Brain pericyte (primary cell): ENCODE results near the gene EPS15.
"Not testable (repeated sequence)": the region's sequence is repeated elsewhere in the genome, so short reads cannot be mapped to it uniquely, and the experiment has no call there.

Experiments
- DNase-seq: peaks from one replicate; pipeline ENCODE4 v3.0.0-alpha.2; 2012; ENCODE audit warnings: low read depth, low spot score

The EPS15 gene

GRCh38 chr1:51515312-51515960, 3.6 kb downstream of the EPS15 start:
- DNase-seq, result no peak

GRCh38 chr1:51514733-51515132, 4.3 kb downstream of the EPS15 start:
- no peak for DNase-seq

DNA sequence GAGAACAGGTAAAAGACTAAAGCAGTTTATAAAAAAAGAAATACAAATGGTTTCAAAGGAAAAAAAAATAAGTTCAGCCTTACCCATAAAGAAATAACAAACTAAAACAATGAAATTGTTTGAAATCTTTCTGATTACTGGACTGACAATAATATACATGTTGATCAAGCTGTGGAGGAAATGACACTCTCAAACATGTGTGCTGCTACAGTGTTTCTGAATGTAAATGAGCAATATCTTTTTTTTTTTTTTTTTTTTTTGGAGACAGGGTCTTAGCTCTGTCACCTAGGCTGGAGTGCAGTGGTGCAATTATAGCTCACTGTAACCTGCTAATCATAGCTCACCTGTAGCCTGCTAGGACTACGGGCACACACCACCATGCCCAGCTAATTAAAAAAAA, 6.5 kb downstream of the EPS15 start:
- no peak for DNase-seq

DNA sequence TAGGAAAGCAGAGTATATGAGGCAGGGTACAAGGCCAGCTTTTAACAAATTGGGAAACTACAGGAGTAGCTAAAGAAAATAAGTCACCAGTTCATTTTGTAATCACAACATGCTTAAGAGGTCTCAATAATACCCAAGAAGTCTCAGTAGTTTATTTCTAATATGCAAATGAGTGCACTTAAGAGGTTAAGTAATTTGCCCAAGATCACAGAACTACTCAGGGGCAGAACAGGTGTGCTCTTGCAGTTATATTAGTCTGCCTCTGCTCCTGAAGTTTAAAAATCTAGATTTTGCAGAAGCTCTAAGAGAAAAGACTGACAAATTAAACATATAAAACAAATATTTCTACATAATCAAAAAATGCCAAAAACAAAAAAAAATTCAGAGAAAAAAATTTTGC, 6.9 kb downstream of the EPS15 start:
- no peak for DNase-seq

GRCh38 chr1:51509773-51510172, 9.3 kb downstream of the EPS15 start:
- DNase-seq, result no peak

- DNase-seq, result no peak
Observed at GRCh38 chr1:51506537-51506936, 12.5 kb downstream of the EPS15 start.

DNA sequence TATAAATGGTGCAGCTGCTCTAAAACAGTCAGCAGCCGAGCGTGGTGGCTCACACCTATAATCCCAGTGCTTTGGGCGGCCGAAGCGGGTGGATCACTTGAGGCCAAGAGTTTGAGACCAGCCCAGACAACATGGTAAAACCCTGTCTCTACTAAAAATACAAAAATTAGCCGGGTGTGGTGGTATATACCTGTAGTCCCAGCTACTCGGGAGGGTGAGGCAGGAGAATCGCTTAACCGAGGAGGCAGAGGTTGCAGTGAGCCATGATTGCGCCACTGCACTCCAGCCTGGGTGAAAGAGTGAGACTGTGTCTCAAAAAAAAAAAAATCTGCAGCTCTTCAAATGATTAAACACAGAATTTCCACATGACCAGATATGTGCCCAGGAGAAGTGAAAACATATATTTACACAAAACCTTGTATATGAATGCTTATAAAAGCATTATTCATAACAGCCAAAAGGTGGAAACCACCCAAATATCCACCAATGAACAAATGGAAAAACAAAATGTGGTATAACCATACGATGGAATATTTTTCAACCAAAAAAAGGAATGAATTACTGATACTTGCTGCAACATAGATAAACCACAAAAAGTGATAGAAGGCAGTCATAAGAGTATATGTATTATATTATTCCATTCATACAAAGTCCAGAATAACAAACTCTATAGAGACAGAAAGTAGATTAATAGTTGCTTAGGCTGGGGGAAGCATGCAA, 14.1 kb downstream of the EPS15 start:
- no peak for DNase-seq

DNA sequence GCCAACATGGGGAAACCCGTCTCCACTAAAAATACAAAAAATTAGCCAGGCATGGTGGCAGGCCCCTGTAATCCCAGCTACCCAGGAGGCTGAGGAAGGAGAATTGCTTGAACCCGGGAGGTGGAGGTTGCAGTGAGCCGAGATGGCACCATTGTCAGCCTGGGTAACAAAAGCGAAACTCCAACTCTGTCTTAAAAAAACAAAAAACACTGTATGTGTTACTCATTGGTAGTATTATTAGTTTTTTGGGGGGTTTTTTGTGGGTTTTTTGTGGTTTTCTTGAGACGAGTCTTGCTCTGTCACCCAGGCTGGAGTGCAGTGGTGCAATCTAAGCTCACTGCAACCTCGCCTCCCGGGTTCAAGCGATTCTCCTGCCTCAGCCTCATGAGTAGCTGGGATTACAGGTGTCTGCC, 17.8 kb downstream of the EPS15 start:
- not testable (repeated sequence) for DNase-seq

GRCh38 chr1:51499694-51500093, 19.4 kb downstream of the EPS15 start:
- DNase-seq, result no peak

- DNase-seq, result no peak
Observed at GRCh38 chr1:51498924-51499323, 20.1 kb downstream of the EPS15 start.

- no peak for DNase-seq
Observed at GRCh38 chr1:51497340-51497739, 21.7 kb downstream of the EPS15 start.

- no peak for DNase-seq
Observed at GRCh38 chr1:51494138-51494830, 24.8 kb downstream of the EPS15 start.

GRCh38 chr1:51491166-51491981, 27.7 kb downstream of the EPS15 start:
- no peak for DNase-seq

GRCh38 chr1:51489472-51489871, 29.6 kb downstream of the EPS15 start:
- DNase-seq, result no peak

DNA sequence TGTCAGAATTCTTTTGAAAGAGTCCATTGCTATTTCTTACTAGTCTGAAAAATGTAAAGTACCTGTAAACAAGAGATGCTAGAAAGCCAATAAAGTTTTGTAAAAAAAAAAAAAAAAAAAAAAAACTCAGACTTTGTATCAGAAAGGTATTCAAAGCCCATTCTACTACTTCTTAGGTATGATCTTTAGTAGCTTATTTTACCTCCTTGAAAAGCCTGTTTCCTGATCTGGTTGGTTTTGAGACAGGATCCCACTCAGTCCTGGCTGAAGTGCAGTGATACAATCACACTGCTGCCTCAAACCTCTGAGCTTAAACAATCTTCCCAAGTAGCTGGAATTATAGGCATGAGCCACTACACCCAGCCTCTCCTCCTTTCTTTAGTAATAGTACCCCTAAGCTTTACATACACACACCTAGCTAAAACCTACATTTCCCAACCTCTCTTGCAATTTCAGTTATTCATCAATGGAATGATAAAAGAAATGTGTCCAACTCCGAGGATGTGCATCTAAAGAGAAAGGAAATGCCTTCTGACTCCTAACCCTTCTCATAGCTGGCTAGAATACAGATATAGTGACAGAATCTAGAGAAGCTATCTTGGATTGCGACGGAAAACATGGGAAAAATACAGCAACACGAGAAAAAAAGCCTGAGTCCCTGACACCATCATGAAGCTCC, 30.6 kb downstream of the EPS15 start:
- DNase-seq, result no peak

DNA sequence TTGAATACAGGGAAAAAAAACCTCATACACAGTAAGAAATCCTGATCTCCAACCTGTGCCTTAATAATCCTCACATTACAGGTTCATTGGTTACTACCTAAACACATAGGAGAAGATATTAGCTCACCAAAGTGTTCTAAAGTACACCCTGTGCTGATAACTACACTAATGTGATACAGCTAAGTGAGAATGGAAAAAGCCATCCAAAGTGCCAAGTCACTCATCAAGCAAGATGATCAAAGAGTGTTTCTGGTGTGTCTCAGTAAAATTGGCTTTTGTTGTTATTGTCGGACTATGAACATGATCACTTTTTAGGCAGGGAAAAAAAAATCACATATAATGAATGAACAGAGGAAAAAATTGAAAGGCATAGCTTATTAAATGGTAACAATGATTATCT, 31.4 kb downstream of the EPS15 start:
- DNase-seq, result no peak

DNA sequence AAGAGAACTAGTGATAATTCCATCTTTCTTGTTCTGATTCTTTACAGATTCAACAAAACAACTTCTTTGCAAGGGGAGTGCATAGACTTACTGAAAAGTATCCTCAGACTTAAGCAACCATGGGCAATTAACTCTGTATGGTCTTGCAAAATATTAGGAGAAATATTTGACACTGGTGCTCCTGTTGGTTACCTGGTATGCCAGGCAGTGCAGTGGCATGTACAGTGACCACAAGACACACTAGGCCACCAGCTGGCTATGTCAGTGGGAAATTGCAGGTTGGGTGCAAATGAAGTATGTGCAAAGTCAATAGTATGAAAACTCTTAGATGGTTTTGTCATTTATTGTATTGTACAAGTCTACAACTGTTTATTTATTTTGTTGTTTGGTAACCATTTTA, 34.5 kb downstream of the EPS15 start:
- no peak for DNase-seq

GRCh38 chr1:51482881-51483280, 36.2 kb downstream of the EPS15 start:
- DNase-seq, result no peak

- DNase-seq, result not testable (repeated sequence)
Observed at GRCh38 chr1:51474832-51475620, 44.0 kb downstream of the EPS15 start.

DNA sequence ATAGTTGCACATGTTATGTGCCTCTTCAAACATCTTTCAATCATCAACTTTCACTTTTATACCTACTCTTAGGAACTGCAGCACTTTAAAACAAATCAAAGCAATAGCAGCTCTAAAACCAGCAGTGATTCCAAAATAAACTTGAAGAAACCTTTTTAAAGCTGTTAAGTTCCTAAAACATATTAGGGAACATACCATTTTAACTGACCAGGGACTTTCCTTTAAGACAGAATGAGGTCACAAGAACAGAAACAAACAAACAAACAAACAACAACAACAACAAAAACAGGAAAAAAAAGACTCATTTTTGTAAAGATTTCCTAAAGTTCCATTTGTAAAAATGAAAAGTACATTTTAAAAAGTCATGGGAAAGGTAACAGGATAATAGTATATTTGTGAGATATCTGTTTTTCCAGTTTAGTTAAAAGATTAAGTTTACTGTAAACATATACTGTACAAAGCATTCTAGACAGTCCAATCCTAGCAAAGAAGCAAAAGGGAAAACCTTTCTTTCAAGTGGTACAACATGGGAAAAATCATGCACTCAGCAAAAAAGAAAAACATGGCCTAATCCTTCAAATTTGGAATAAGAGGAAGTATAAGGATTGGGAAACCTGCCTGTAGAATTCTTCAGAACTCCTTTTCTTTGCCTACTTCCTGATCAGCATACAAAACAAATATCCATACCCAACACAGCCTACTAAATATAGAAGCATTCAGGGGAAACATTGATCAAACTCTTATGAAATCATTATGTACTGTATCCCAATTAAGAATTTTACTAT, 45.5 kb downstream of the EPS15 start:
- no peak for DNase-seq
